HG03575 (cell line): ENCODE results near the gene RNF4.
A peak's percentile ranks its signal among the peaks of the same experiment; 100 is the strongest.
"Not testable (repeated sequence)": the region's sequence is repeated elsewhere in the genome, so short reads cannot be mapped to it uniquely, and the experiment has no call there.

Experiments used
- ATAC-seq: cut with Tn5 transposase; IDR thresholded peaks from one replicate; pipeline ENCODE4 v1.9.1; 2021; ENCODE audit not compliant: unreplicated experiment, insufficient number of reproducible peaks, low FRiP score; ENCODE audit errors: extremely low read depth

RNF4 gene

GRCh38 chr4:2512396-2513135 is 43.7 kb downstream of the RNF4 start:
- no peak for ATAC-seq

GRCh38 chr4:2514193-2514592 is 45.3 kb downstream of the RNF4 start:
- not testable (repeated sequence) for ATAC-seq

GRCh38 chr4:2514944-2515343 is 46.0 kb downstream of the RNF4 start:
- not testable (repeated sequence) for ATAC-seq

GRCh38 chr4:2515830-2516550 is 47.1 kb downstream of the RNF4 start:
- ATAC-seq: no peak

DNA sequence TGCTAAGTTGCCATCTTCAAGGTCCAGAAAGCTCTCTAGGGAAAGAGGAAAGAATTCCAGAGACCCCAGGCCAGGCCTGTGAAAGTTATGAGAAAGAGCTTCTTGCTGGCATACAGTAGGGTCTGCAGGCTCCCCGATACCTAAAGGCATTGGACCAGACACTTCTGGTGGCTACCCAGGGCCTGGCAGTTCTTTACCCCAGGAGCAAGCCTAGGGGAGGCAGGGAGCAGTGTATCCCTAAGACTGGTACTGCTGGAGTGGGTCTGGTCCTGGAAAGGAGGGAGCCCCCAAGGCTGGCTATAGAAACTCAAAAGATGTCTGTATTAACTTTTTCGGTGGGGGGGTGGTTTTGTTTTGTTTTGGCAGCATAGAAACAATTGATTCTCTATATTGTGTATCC is 47.7 kb downstream of the RNF4 start:
- ATAC-seq: no peak

DNA sequence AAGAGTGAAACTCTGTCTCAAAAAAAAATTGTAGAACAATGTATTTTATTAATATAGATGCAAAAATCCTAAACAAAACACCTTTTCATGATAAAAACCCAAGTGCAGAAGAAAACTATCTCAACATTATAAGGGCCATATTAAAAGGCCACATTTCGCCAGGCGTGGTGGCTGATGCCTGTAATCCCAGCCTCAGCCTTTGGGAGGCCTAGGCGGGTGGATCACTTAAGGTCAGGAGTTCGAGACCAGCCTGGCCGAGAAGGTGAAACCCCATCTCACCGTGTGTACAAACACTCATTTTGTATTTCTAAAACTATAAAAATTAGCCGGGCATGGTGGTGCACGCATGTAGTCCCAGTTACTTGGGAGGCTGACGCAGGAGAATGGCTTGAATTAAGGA is 57.7 kb downstream of the RNF4 start:
- ATAC-seq: no peak

DNA sequence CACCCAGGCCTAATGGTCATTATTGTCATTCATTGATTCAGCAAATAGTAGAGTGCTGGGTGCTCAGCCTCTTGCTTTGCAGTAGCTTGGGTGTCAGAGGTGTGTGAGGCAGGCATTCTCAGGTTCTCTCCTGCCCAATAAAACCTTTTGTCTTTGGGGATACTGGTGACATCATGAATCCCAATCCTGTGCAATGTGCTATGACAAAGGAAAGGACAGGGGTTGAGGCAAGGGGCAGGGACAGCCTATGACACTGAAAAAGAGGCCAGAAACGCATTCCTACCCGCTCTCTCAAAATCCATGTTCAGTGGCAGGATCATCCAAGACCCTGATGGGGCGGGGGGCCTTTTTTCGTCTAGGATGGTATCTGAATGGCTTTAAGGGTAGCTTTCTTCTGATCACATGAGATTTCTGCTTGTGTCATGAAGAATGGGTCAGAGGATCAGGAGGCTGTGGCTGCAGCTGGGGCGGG is 66.0 kb downstream of the RNF4 start:
- ATAC-seq: no peak

DNA sequence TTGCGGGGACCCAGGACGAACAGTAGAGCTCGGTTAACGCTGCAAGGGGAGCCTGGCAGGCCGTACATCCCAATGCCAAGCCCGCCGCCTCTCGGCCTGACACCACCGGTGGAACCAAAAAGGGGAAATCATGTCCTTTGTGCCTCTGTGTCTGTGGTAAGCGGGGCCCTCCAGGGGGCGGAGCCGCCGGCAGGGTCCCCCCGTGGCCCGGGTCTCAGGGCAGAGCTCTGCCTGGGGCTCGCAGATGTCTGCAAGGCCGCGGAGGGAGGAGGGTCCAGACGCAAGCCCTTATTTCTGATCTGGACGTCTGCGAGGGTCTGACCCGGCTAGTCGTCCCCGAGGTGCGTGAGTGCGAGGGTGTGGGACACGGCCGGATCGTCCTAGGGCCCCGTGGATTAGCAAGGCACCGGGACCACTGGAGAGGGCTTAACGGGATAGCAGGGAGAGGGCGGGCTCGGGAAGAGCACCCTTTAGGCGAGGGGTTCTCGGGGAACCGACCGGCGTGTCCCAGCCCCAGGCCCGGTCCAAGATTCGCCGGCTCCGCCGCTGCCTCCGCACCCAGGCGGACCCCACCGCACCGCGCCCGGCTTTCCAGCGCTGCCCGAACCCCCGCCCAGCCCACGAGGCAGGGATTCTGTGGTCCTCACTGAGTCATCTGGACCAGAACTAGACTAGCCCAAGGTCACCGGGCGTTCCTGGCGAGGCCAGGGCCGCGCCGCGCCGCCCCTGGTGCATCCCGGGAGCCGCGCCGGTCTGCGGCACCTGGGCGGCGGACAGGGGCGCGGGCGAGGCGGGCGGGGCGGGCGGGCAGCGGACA is 66.7 kb downstream of the RNF4 start:
- ATAC-seq: no peak

- ATAC-seq: peak; percentile 55
These were observed 67.5 kb downstream of the RNF4 start, which contains the start of gene FAM193A for GRCh38 chr4:2536193-2537010. FAM193A (plus strand) TSS chr4:2536647; CDS start chr4:2536916, 269 bp downstream.

DNA sequence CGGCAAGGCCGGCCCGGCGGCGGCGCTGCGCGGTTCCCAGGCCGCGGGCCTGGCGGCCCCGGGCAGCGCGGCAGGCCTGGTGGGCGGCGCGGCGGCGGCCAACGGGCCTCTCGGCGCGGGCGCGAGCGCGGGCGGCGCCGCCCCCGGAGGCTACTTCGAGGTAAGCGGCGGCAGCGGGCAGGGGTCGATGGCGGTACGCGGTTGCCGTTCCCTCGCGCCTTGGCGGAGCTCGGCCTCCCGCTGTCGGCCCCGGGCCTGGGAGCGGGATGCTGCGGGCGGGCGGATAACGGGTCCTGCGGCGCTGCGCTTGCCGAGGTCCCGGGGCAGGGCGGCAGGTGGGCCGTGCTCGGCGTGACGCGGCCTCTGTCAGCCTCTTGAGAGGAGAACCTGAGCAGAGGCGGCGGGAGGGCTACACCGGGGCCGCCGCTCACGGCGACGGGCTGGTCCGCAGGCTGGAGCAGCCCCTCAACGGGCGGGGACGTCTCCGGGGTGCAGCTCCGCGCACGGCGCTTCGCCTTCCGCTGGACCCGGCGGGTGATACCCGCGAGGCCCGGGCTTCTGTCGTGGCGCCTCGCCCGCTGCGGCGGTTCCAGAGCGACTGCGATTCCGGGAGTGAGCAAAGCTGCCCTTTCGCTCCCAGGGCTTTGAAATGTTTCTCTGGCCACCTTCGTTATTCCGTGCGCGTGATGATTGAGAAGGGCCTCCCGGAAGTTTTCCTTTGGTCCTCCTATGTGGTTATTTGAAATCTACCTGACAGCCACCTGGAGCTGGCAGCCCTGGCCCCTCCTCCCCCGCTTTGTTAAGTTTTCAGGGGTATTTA is 68.3 kb downstream of the RNF4 start:
- ATAC-seq: no peak

- ATAC-seq: not testable (repeated sequence)
These were observed 74.8 kb downstream of the RNF4 start for GRCh38 chr4:2543580-2544191.

DNA sequence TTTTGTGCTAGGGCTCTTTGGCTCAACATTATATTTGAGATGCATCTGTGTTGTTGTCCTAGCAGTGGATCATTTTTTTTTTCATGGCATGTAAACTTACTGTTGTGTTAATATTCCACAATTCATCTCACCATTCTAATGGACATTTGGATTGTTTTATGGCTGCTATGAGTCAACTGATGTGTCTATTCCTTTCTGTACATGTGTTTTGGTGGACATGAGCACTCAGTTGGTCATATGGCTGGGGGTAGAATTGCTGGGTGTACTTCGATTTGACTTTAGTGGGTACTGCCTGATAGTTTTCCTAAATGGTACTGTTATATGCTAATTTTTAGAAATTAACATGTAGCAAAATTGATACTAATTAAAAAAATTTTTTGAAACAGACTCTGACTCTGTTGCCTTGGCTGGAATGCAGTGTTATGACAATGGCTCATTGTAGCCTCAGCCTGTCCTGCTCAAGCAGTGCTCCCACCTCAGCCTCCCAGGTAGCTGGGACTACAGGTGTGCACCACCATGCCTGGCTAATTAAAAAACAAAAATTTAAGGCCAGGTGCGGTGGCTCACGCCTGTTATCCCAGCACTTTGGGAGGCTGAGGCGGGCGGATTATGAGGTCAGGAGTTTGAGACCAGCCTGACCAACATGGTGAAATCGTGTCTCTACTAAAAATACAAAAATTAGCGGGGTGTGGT is 76.6 kb downstream of the RNF4 start:
- ATAC-seq: no peak

DNA sequence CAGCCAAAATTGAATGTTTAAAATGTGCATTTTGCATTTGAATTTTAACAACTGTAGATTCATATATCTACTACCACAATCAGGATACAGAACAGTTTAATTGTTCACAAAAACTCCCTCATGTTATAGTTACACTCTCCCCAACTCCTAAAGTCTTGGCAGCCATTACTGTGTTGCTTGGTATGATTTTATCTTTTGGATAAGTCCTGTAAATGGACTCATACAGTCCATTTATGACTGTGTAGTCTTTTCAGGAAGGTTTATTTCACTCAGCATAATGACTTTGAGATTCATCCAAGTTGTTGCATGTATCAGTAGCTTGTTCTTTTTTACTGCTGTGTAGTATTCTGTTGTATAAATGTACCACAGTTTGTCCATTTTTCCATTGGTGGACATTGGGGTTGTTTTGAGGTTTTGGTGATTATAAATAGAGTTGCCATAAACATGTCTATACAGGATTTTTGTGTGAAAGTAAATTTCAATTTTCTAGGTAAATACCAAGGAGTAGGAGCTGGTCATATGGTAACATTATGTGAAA is 77.4 kb downstream of the RNF4 start:
- no peak for ATAC-seq

- ATAC-seq: not testable (repeated sequence)
These were observed 78.2 kb downstream of the RNF4 start for GRCh38 chr4:2546961-2547691.

- no peak for ATAC-seq
These were observed 82.2 kb downstream of the RNF4 start for GRCh38 chr4:2551118-2551517.

DNA sequence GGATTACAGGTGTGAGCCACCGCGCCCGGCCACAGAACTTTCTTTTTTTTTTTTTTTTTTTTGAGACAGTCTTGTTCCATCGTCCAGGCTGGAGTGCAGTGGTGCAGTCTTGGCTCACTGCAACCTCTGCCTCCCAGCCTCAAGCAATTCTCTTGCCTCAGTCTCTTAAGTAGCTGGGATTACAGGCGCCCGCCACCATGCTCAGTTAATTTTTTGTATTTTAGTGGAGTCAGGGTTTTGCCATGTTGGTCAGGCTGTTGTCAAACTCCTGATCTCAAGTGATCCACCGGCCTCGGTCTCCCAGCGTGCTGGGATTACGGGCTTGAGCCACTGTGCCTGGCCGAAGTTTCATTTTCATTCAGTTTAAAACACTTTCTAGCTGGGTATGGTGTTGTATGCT is 83.9 kb downstream of the RNF4 start:
- no peak for ATAC-seq
